Ascending aorta (tissue), 2 donors: ENCODE results near the gene EFCAB7. TPM values are rescaled to one million over a fixed set of nuclear protein-coding genes. Genes with fewer than 3 reads are reported as not detected.
A peak's percentile ranks its signal among the peaks of the same experiment; 100 is the strongest.
"Not testable (repeated sequence)": the region's sequence is repeated elsewhere in the genome, so short reads cannot be mapped to it uniquely, and the experiment has no call there.

ENCODE experiments used
- DNase-seq, 2 donors: peaks; one replicate each; pipeline ENCODE4 v3.0.0-alpha.2; 2019; ENCODE audit warnings: low spot score in 2 of 2
- H3K27ac ChIP-seq, 2 donors: fragments of 200-600 bp; sonication (generic); one replicate each; pipeline ENCODE4 v1.5.1; 2016 to 2017; ENCODE audit warnings: mild to moderate bottlenecking in 1 of 2
- H3K27me3 ChIP-seq: fragments of 200-600 bp; sonication (generic); one replicate; pipeline ENCODE4 v1.5.1; 2017
- H3K36me3 ChIP-seq, 2 donors: fragments of 200-600 bp; sonication (generic); one replicate each; pipeline ENCODE4 v1.5.1; 2016
- H3K4me1 ChIP-seq, 2 donors: fragments of 200-600 bp; sonication (generic); one replicate each; pipeline ENCODE4 v1.5.1; 2016 to 2017; ENCODE audit warnings: mild to moderate bottlenecking in 1 of 2
- H3K4me3 ChIP-seq, 2 donors: fragments of 200-600 bp; sonication (generic); one replicate each; pipeline ENCODE4 v1.5.1; 2016 to 2017; ENCODE audit warnings: mild to moderate bottlenecking in 1 of 2
- H3K9me3 ChIP-seq, 2 donors: fragments of 200-600 bp; sonication (generic); one replicate each; pipeline ENCODE4 v1.5.1; 2016
- intact Hi-C: fragments of 100-400 bp; cut with DNase I; formaldehyde crosslinking; loops from one replicate; pipeline ENCODE4 v1.15.1; 2023
- total RNA-seq: library from RNA; depleted of rRNA; stranded (reverse); fragments of >200 nt; gene quantifications from one replicate; pipeline ENCODE4 v1.1.0, GENCODE V29; 2016
- TF ChIP-seq, protein P1 (sequence below), 3 experiments: fragments of 200-600 bp in 2 of 3; fragments of 450-650 bp in 1 of 3; sonication (generic) in 2 of 3; IDR thresholded peaks; one replicate each; pipeline ENCODE4 v1.5.1; 2016 to 2019; ENCODE audit warnings: antibody characterized with exemption in 3 of 3, mild to moderate bottlenecking in 1 of 3, moderate library complexity in 1 of 3

The EFCAB7 gene
- total RNA-seq, 1 donor from 2014 or later = 0.32 TPM

DNA sequence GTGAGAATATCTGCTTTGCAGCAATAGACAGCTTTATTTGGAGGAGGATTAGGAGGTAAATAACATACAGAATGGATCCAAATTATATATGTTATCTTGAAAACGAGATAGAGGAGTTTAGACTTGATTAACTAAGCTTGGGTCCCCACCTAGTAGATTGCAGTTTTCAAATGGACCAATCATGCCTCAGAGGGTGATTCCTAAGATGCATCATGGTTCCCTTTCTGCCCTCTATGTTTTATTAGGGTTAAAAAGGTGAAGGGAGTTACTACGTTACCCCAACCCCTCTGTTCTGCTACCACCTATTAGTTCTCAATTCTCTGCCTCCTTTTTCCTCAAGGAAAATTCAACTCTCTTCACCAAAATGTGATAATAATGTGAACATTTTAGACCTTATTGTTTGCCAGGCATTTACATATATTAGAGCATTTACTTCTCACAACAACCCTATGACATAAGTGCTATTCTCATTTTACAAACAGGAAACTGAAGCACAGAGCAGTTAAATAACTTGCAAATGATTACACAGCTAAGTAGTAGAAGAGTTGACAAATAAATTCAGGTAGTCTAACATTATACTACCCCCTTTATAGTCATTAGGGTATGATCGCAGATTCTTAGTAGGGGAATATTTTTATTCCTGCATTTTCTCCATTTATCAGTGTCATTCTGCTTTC lies 46.5 kb downstream of the EFCAB7 start:
- intact Hi-C loops = no loop called here
- H3K4me3 ChIP-seq = no peak overlapping the region
- no peaks in the 10 kb centered on the region for H3K9me3 ChIP-seq
- no peaks in the 10 kb centered on the region for H3K36me3 ChIP-seq
- H3K27me3 ChIP-seq = no peaks in the 10 kb centered on the region
- no peak for DNase-seq
- TF ChIP-seq, protein P1, sequence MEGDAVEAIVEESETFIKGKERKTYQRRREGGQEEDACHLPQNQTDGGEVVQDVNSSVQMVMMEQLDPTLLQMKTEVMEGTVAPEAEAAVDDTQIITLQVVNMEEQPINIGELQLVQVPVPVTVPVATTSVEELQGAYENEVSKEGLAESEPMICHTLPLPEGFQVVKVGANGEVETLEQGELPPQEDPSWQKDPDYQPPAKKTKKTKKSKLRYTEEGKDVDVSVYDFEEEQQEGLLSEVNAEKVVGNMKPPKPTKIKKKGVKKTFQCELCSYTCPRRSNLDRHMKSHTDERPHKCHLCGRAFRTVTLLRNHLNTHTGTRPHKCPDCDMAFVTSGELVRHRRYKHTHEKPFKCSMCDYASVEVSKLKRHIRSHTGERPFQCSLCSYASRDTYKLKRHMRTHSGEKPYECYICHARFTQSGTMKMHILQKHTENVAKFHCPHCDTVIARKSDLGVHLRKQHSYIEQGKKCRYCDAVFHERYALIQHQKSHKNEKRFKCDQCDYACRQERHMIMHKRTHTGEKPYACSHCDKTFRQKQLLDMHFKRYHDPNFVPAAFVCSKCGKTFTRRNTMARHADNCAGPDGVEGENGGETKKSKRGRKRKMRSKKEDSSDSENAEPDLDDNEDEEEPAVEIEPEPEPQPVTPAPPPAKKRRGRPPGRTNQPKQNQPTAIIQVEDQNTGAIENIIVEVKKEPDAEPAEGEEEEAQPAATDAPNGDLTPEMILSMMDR (IDR thresholded peaks at IDR 0.05) = no peak
- H3K27ac ChIP-seq = no peak overlapping the region
- H3K4me1 ChIP-seq = no peaks in the 10 kb centered on the region

DNA sequence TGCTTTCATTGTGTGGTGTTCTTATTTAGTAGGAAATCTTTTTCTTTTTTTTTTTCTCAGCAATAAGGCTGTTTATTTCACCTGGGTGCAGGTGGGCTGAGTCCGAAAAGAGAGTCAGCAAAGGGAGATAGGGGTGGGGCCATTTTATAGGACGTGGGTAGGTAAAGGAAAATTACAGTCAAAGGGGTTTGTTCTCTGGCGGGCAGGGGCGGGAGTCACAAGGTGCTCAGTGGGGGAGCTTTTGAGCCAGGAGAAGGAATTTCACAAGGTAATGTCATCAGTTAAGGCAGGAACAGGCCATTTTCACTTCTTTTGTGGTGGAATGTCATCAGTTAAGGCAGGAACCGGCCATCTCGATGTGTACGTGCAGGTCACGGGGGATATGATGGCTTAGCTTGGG lies 49.4 kb downstream of the EFCAB7 start:
- intact Hi-C loops, H3K27me3 ChIP-seq, H3K4me3 ChIP-seq, DNase-seq, H3K4me1 ChIP-seq, H3K27ac ChIP-seq, H3K36me3 ChIP-seq, H3K9me3 ChIP-seq: not testable (repeated sequence)

DNA sequence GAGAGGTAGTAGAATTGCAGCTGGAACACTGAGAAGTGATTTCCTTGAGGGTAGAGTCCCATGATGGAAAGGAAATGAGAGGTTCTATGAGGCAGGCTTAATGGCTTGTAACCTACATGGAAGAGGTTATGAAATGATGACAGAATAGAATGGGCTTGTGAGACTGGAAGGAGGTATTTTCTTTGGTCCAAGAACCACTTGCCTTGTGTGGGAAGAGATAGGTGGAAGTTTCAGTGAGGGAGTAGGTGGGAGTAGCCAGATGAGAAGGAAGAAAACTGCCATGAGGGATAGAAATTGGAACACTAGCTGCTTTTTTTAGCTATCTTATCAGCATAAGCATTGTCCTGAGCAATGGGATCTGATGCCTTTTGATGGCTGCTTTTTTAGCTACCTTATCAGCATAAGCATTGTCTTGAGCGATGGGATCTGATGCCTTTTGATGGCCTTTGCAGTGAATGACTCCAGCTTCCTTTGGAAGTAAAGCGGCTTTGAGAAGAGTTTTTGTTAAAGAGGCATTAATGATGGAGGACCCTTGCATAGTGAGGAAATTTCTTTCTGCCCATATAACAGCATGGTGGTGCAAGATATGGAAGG lies 51.0 kb downstream of the EFCAB7 start:
- H3K4me3 ChIP-seq, H3K36me3 ChIP-seq, intact Hi-C loops, H3K27me3 ChIP-seq, H3K4me1 ChIP-seq, DNase-seq, H3K27ac ChIP-seq, H3K9me3 ChIP-seq: not testable (repeated sequence)

DNA sequence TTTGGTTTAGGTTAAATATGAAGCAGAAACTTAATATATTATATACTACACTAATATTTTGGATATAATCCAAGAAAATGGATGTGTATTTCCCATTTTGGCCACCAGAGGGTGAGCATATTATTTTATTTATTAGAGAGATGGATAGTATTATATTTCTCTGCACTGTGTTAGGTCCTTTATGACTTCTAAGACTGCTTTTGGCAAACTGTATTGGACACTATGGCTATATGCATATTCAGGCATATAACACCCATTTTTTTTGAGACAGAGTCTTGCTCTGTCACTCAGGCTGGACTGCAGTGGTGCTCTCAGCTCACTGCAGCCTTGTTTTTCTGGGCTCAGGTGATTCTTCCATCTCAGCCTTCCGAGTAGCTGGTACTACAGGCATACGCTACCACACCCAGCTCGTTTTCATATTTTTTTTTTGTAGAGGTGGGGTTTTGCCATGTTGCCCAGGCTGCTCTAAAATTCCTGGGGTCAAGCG lies 52.1 kb downstream of the EFCAB7 start:
- Histone ChIP-seq H3K27ac (no peak overlapping the region), H3K9me3 (no peaks in the 10 kb centered on the region), H3K4me1 (no peaks in the 10 kb centered on the region), H3K4me3 (no peak overlapping the region), H3K27me3 (no peaks in the 10 kb centered on the region), H3K36me3 (no peaks in the 10 kb centered on the region)
- intact Hi-C loops = loop anchor here (1.0 kb wide), 1 partner anchor 671 kb away; no protein-coding TSS in a partner anchor
- no peak for DNase-seq
- TF ChIP-seq, protein P1 (IDR thresholded peaks at IDR 0.05) = peak; percentile 50 to 78 (median 74)

DNA sequence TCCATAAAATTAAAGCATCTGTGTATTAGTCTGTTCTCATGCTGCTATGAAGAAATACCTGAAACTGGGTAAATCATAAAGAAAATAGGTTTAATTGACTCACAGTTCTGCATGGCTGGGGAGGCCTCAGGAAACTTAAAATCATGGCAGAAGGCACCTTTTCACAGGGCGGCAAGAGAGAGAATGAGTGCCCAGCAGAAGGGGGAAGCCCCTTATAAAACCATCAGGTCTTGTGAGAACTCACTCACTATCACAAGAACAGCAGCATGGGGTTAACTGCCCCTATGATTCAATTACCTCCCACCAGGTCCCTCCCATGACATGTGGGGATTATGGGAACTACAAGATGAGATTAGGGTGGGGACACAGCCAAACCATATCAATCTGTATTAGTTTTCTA lies 63.0 kb downstream of the EFCAB7 start:
- H3K27ac ChIP-seq, DNase-seq, H3K4me1 ChIP-seq, H3K9me3 ChIP-seq, intact Hi-C loops, H3K27me3 ChIP-seq, H3K36me3 ChIP-seq, H3K4me3 ChIP-seq: not testable (repeated sequence)

GRCh38 chr1:63590166-63590560 lies 66.8 kb downstream of the EFCAB7 start:
- TF ChIP-seq, protein P1 (IDR thresholded peaks at IDR 0.05) = no peak
- Histone ChIP-seq H3K9me3 (no peaks in the 10 kb centered on the region), H3K36me3 (no peaks in the 10 kb centered on the region), H3K4me3 (no peak overlapping the region), H3K4me1 (peaks cover 0 to 16% of the 10 kb centered on the region in 2 donors), H3K27ac (peak overlapping the region; percentile 17 to 57), H3K27me3 (no peaks in the 10 kb centered on the region)
- no peak for DNase-seq
- intact Hi-C loops = loop anchor here (5.0 kb wide), 1 partner anchor 1832 kb away; the partner anchor contains the start of genes LEPR and LEPROT

- TF ChIP-seq, protein P1 (IDR thresholded peaks at IDR 0.05) = no peak
- no peak for DNase-seq
- peak overlapping the region; percentile 87 to 89 for H3K4me3 ChIP-seq
- no peaks in the 10 kb centered on the region for H3K9me3 ChIP-seq
- intact Hi-C loops = loop anchor here (5.0 kb wide), 1 partner anchor 1830 kb away; the partner anchor contains the start of genes LEPR and LEPROT
- peaks cover 0 to 23% of the 10 kb centered on the region in 2 donors for H3K4me1 ChIP-seq
- H3K36me3 ChIP-seq = no peaks in the 10 kb centered on the region
- peak overlapping the region; percentile 92 to 94 for H3K27ac ChIP-seq
- H3K27me3 ChIP-seq = no peaks in the 10 kb centered on the region
These were observed 69.4 kb downstream of the EFCAB7 start for GRCh38 chr1:63592536-63593302.
